Large intestine (tissue), 3 donors: ENCODE data around the gene HERC2. TPM values are rescaled to one million over a fixed set of nuclear protein-coding genes. Genes with fewer than 3 reads are reported as not detected.

Source experiments
- DNase-seq, 2 donors: peaks; one replicate each; pipeline versions ENCODE4 v3.0.0 to v3.0.0-alpha.2; 2013
- H3K27ac ChIP-seq: one replicate; pipeline ENCODE4 v1.5.1; 2013; ENCODE audit warnings: low read length
- H3K27me3 ChIP-seq: 2 replicates; pipeline ENCODE4 v1.6.1; 2013; ENCODE audit warnings: low read length; ENCODE audit not compliant: control insufficient read depth, insufficient read depth
- H3K36me3 ChIP-seq: 2 replicates; pipeline ENCODE4 v1.6.1; 2013; ENCODE audit warnings: low read length; ENCODE audit not compliant: control insufficient read depth, insufficient read depth
- H3K4me1 ChIP-seq: one replicate; pipeline ENCODE4 v1.6.1; 2013; ENCODE audit warnings: low read length; ENCODE audit not compliant: control insufficient read depth, insufficient read depth
- H3K4me3 ChIP-seq: one replicate; pipeline ENCODE4 v1.5.1; 2013; ENCODE audit warnings: low read length
- H3K9me3 ChIP-seq: one replicate; pipeline ENCODE4 v1.6.1; 2013; ENCODE audit warnings: mild to moderate bottlenecking, low read depth, low read length, moderate library complexity; ENCODE audit not compliant: control insufficient read depth
- WGBS: methylation state at CpG from one replicate; pipeline ENCODE4 v1.1.5; 2013; ENCODE audit warnings: low lambda C conversion rate; ENCODE audit not compliant: insufficient coverage; 5-methylcytosine and 5-hydroxymethylcytosine counted together
- polyA plus RNA-seq: library from polyadenylated mRNA; unstranded; fragments of 120-200 nt; gene quantifications from one replicate; pipeline ENCODE4 v1.2.1, GENCODE V29; 2013

HERC2 gene
- polyA plus RNA-seq, 1 donor = 42.7 TPM

GRCh38 chr15:28082891-28083684 lies 238.9 kb downstream of the HERC2 start:
- peak overlapping the region; percentile 89 for H3K27ac ChIP-seq
- no peaks in the 10 kb centered on the region for H3K27me3 ChIP-seq
- peak; percentile 90 to 95 for DNase-seq
- H3K4me3 ChIP-seq = no peak overlapping the region
- H3K4me1 ChIP-seq = peaks cover 20% of the 10 kb centered on the region
- WGBS = 16% methylated on average over 3 of the region's 11 CpGs
- no peaks in the 10 kb centered on the region for H3K36me3 ChIP-seq
- H3K9me3 ChIP-seq = peaks cover 6% of the 10 kb centered on the region

- no peaks in the 10 kb centered on the region for H3K27me3 ChIP-seq
- no peak overlapping the region for H3K27ac ChIP-seq
- H3K9me3 ChIP-seq = peaks cover 6% of the 10 kb centered on the region
- no peak for DNase-seq
- no CpG with 5 or more reads among the region's 20 CpGs for WGBS
- H3K4me3 ChIP-seq = no peak overlapping the region
- H3K4me1 ChIP-seq = peaks cover 20% of the 10 kb centered on the region
- no peaks in the 10 kb centered on the region for H3K36me3 ChIP-seq
These were observed 240.4 kb downstream of the HERC2 start for GRCh38 chr15:28081594-28081993.

GRCh38 chr15:28080386-28080785 lies 241.6 kb downstream of the HERC2 start:
- Histone ChIP-seq H3K4me1 (peaks cover 20% of the 10 kb centered on the region), H3K27me3 (no peaks in the 10 kb centered on the region), H3K4me3 (no peak overlapping the region), H3K27ac (no peak overlapping the region), H3K9me3 (peaks cover 6% of the 10 kb centered on the region), H3K36me3 (no peaks in the 10 kb centered on the region)
- WGBS = no CpG with 5 or more reads among the region's 8 CpGs
- no peak for DNase-seq

- Histone ChIP-seq H3K4me3 (no peak overlapping the region), H3K27ac (no peak overlapping the region), H3K27me3 (no peaks in the 10 kb centered on the region), H3K9me3 (peaks cover 6% of the 10 kb centered on the region), H3K36me3 (no peaks in the 10 kb centered on the region), H3K4me1 (peaks cover 17% of the 10 kb centered on the region)
- DNase-seq = no peak
- WGBS = no CpG with 5 or more reads among the region's 9 CpGs
These were observed 242.5 kb downstream of the HERC2 start for GRCh38 chr15:28079313-28079969.

- no peak for DNase-seq
- no peaks in the 10 kb centered on the region for H3K36me3 ChIP-seq
- H3K9me3 ChIP-seq = peaks cover 3% of the 10 kb centered on the region
- H3K4me1 ChIP-seq = peaks cover 9% of the 10 kb centered on the region
- no peaks in the 10 kb centered on the region for H3K27me3 ChIP-seq
- H3K4me3 ChIP-seq = no peak overlapping the region
- H3K27ac ChIP-seq = no peak overlapping the region
- no CpG with 5 or more reads among the region's 1 CpG for WGBS
These were observed 243.7 kb downstream of the HERC2 start for GRCh38 chr15:28078191-28078719.

DNA sequence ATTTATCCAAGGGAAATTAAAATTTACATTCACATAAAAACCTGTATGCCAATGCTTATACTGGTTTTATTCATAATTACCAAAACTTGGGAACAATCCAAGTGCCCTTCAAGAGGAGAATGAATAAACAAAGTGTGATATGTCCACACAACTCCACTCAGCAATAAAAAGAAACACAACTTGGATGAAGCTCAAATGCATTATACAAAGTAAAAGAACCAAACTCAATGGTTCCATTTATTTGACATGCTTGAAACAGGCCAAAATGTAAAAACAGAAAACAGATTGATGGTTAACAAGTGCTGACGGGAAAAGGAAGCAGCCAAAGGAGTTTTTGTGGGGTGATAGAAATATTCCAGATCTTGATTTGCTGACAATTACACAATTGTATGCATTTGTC lies 246.4 kb downstream of the HERC2 start:
- H3K36me3 ChIP-seq = no peaks in the 10 kb centered on the region
- H3K4me3 ChIP-seq = no peak overlapping the region
- H3K9me3 ChIP-seq = no peaks in the 10 kb centered on the region
- H3K27ac ChIP-seq = no peak overlapping the region
- H3K27me3 ChIP-seq = no peaks in the 10 kb centered on the region
- no peaks in the 10 kb centered on the region for H3K4me1 ChIP-seq
- no CpG with 5 or more reads among the region's 1 CpG for WGBS
- no peak for DNase-seq

- no peak overlapping the region for H3K4me3 ChIP-seq
- H3K4me1 ChIP-seq = no peaks in the 10 kb centered on the region
- H3K36me3 ChIP-seq = no peaks in the 10 kb centered on the region
- no peaks in the 10 kb centered on the region for H3K9me3 ChIP-seq
- H3K27ac ChIP-seq = no peak overlapping the region
- no CpG with 5 or more reads among the region's 1 CpG for whole genome bisulfite sequencing
- no peaks in the 10 kb centered on the region for H3K27me3 ChIP-seq
- DNase-seq = no peak
These were observed 253.0 kb downstream of the HERC2 start for GRCh38 chr15:28068930-28069329.

DNA sequence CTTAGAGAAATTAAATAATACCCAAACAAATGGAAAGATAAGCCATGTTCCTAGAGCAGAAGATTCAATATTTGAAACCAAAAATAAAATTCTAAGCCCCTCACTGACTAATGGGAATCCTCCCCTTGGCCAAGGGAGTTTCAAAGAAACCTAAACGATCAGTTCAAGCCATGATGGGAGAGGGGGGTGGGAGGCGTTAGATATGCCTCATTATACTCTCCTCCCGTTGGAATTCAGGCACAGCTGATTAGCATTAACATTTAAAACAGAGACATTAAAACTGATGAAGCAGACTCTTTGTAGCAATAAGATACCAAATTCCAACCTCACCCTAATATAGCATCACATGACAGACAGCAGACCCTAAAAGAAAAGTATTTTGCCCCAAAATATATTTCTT lies 255.7 kb downstream of the HERC2 start:
- Histone ChIP-seq H3K4me1 (no peaks in the 10 kb centered on the region), H3K27me3 (no peaks in the 10 kb centered on the region), H3K27ac (no peak overlapping the region), H3K9me3 (no peaks in the 10 kb centered on the region), H3K4me3 (no peak overlapping the region), H3K36me3 (no peaks in the 10 kb centered on the region)
- no peak for DNase-seq
- no CpG with 5 or more reads among the region's 3 CpGs for WGBS

Other genes starting within 250 kb of the HERC2 start
- 6.5 TPM for gene OCA2, start 222.9 kb downstream of the HERC2 start, polyA plus RNA-seq
- gene GOLGA6L24, start 35.9 kb upstream of the HERC2 start, polyA plus RNA-seq = not detected
- gene GOLGA8F, start 56.5 kb upstream of the HERC2 start, polyA plus RNA-seq = not detected
- not detected for gene GOLGA8G, start 210.8 kb upstream of the HERC2 start, polyA plus RNA-seq
- gene GOLGA6L25, start 231.4 kb upstream of the HERC2 start, polyA plus RNA-seq = not detected